Measurements from ENCODE around the gene LSM2.
"Not testable (repeated sequence)": the region's sequence is repeated elsewhere in the genome, so short reads cannot be mapped to it uniquely, and the experiment has no call there.

The LSM2 gene

GRCh38 chr6:31827286-31828079, 20.7 kb upstream of the LSM2 start, which contains the start of gene HSPA1B:
Gene HSPA1B, plus strand, starts transcription at chr6:31827738. Its CDS starts 213 bp downstream, at chr6:31827951.
- DNase-seq, result peak; percentile 99 to 100

DNA sequence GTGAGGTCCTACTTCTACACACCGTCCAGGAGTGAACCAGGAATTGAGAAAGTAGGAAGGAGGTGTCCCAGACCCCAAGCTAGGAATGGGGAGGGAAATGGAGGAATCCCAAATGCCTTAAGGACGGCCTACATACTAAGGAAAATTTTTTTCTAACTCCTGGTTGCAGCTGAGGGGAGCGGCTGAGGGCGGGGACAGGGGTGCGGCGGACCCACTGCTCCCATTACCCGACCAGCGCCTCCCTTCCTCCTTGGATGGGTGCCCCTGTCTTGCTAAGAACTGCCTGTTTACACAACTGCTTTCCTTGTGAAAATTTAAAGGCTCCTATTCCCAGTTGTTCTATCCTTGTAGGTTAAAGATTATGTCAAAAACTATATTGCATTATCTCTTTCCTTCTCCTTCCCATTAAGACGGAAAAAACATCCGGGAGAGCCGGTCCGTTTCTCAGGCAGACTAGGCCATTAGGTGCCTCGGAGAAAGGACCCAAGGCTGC, 20.1 kb upstream of the LSM2 start:
- DNase-seq, result peak; percentile 66 to 78

GRCh38 chr6:31825553-31825952, 18.8 kb upstream of the LSM2 start:
- DNase-seq, result no peak

DNA sequence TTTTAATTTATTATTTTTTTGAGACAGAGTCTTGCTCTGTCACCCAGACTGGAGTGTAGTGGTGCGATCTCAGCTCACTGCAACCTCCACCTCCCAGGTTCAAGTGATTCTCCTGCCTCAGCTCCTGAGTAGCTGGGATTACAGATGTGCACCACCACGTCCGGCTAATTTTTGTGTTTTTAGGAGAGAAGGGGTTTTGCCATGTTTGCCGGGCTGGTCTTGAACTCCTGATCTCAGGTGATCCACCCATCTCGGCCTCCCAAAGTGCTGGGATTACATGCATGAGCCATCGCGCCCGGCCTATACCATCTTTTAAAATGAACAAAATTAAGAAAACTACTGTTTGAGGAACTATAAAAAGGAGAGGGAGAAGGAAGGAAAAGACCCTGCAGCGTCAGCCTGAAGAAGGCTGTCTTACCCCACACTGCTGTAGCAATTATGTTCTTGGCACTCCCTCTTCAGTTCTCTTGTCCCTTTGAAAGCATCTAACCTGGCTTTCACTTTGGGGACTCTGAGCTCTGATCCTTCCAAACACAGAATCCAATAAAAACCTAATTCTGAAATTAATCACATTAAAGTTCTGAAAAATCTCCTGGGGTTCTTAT, 16.9 kb upstream of the LSM2 start:
- not testable (repeated sequence) for DNase-seq

DNA sequence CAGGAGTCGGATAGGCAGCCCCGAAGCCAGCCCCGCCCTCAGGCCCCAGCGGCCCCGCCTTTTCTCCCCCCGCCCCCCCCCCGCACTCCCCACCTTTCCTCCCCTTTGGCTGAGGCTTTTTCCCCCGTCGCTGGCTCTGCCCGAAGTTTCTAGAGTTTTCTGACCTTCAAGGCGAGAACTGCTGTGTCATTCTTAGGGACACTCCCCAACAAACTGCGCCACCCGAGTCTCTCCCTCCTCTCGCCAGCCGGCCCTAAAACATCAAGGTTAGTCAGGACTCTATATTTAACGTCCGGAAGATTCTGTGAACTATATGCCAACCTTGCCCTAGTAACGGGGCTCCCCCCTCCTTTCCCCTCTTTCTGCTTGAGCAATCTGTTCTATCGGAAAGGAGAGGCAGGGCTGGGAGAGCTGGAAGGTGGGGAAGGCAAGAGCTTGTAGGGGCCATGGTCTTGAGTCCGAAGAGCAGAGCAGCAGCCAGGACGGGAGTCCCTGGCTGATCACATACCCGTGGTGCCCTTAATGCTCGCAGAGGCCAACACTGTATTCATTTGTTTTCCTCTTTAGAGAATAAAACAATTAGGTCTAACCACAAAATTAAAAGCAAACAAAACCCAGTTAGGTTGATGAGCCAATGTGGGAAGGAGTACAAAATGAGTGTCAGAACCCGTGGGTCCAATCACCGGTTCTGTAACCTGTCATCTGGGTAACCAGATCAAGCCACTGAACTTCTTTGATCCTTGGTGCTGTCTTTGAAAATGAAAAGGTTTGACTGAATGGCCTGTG, 15.5 kb upstream of the LSM2 start:
- no peak for DNase-seq

DNA sequence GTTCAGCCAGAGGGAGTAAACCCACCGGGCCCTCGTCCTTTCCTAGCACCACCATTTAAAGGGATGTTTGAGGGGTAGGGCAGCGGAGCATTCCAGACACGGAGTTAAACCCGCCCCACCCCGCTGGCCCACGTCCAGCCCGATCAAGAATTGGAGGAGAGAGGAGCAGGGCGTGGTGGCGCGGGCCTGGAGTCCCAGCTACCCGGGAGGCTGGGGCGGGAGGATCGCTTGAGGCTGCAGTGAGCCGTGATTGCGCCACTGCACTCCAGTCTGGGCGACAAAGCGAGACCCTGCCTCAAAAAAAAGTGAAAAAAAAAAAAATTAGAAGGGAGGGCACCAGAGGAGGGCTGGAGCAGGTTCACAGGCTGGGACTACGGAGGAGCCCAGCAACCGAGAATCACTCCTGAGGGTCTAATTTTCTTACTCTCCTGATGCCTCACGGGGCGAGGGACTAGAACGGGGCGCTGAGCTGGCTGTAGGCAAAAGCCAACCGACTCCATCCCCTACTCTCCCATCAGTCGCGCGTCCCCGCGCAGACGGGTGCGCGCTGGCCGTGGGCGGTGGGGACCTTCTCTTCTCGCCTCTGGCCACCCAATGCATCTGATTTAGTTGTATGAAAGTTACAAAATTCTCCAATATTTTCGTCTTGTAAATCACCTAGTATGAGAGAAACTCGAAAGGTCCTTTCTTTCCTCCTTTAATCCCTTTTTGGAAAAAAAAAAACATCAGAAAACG, 14.7 kb upstream of the LSM2 start:
- peak in 1 of 2 experiments; percentile 21 for DNase-seq

- not testable (repeated sequence) for DNase-seq
Measured at GRCh38 chr6:31820399-31820798, 13.6 kb upstream of the LSM2 start.

- DNase-seq, result no peak
Measured at GRCh38 chr6:31819871-31820299, 13.1 kb upstream of the LSM2 start.

GRCh38 chr6:31817929-31818511, 11.3 kb upstream of the LSM2 start:
- not testable (repeated sequence) for DNase-seq

- not testable (repeated sequence) for DNase-seq
Measured at GRCh38 chr6:31817133-31817928, 10.6 kb upstream of the LSM2 start.

DNA sequence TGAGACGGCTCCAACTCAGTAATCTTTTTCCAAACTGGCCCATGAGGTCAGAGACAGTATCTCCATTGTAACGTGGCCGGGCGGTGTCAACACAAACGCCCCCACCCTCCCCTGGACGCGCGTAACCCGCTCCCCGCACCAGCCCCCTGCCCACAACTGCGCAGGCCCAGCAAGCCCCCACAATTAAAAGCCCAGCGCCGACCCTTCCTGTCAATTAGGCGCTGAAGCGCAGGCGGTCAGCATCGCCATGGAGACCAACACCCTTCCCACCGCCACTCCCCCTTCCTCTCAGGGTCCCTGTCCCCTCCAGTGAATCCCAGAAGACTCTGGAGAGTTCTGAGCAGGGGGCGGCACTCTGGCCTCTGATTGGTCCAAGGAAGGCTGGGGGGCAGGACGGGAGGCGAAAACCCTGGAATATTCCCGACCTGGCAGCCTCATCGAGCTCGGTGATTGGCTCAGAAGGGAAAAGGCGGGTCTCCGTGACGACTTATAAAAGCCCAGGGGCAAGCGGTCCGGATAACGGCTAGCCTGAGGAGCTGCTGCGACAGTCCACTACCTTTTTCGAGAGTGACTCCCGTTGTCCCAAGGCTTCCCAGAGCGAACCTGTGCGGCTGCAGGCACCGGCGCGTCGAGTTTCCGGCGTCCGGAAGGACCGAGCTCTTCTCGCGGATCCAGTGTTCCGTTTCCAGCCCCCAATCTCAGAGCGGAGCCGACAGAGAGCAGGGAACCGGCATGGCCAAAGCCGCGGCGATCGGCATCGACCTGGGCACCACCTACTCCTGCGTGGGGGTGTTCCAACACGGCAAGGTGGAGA, 8.5 kb upstream of the LSM2 start, which contains the start of the genes HSPA1A and HSPA1L:
Gene HSPA1A (plus strand): TSS at position 519 of the 814 bp plus-strand sequence. CDS start 214 bp downstream, at position 733.
Gene HSPA1L (minus strand): TSS at position 259 of the 814 bp plus-strand sequence. CDS start 3,311 bp downstream, outside the sequence.
- DNase-seq, result peak; percentile 97

DNA sequence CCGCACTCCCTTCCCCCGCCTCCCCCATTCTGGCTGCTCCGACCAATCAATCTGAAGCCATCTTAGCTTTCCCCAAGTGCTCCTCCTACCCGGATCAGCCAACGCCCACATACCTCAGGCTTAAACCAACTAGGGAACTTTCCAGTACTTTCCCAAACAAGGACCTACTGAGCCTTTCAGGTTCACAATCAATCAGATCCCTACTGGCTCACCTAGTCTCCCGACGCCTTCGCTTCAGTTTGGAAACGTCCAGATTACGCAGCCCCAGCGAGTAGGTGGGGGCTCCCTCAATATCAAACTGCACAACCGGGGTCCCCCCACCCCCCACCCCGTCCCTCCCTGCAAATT, 7.9 kb upstream of the LSM2 start:
- peak; percentile 81 to 85 for DNase-seq

DNA sequence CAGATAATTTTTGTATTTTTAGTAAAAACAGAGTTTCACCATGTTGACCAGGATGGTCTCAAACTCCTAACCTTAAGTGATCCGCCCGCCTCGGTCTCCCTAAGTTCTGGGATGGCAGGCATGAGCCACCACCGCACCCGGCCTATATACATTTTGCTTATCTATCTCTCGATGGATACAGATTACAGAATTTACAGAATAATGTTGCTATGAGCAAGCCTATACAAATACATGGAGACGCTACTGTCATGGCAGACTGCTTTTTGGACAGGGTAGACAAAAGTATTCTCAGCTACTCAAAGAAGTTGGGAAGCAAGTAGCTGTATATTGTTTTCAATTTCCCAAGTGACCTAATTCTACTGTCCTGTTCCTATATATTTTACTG, 6.7 kb upstream of the LSM2 start:
- no peak for DNase-seq

DNA sequence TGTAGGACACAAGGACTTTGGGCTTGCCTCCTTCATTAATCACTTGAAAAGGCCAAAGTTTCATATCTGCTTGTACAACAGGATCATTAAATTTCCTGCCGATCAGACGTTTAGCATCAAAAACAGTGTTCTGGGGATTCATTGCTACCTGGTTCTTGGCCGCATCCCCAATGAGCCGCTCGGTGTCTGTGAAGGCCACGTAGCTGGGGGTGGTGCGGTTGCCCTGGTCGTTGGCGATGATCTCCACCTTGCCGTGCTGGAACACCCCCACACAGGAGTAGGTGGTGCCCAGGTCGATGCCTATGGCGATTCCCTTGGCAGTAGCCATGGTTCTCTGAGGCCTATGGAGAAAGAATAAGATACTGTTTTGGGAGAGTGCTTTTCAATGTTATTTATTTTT, 4.9 kb upstream of the LSM2 start:
- no peak for DNase-seq

DNA sequence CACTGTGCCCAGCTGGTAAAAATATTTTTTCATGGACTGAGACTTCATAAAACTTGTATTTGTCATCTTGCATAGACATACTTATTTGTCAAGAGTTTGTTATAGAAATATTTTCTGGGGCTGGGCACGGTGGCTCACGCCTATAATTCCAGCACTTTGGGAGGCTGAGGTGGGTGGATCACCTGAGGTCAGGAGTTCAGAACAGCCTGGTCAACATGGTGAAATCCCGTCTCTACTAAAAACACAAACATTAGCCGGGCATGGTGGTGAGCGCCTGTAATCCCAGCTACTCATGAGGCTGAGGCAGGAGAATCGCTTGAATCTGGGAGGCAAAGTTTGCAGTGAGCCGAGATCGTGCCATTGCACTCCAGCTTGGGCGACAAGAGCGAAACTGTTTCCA, 1.8 kb upstream of the LSM2 start:
- not testable (repeated sequence) for DNase-seq

- no peak for DNase-seq
Measured at GRCh38 chr6:31805939-31806469, 762 bp downstream of the LSM2 start.

GRCh38 chr6:31801031-31801927, 5.5 kb downstream of the LSM2 start:
- DNase-seq, result not testable (repeated sequence)

DNA sequence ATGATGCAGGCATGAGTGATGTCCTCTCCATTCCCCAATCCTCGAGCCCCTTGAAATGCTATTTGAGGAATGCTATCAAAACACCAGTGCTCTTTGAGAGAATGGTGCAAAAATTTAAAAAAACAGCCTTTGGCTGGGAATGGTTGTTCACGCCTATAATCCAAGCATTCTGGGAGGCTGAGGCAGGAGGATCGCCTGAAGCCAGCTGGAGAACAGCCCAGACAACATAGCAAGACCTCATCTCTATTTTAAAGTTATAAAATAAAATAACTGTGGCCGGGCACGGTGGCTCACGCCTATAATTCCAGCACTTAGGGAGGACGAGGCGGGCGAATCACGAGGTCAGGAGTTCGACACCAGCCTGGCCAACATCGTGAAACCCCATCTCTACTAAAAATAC, 7.0 kb downstream of the LSM2 start:
- DNase-seq, result no peak

DNA sequence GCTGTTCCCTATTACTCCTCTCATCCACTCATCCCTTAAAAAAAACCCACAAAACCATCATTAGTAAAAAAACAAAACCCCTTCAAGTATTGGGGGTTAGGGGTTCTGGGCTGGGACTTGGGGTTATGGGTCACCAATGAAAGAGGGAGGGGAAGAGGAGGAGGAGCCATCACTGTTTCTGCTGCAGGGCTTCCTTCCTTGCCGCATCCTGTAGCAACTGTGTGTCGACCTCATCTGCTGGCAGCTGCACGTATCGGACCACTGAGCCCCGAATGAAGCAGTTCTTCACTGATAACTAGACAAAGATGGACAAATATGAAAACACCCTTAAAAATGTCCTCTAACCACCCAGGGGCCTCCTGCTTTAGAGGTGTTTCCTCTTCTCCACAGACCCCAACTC, 9.2 kb downstream of the LSM2 start:
- no peak for DNase-seq
